H1 (cell line): Measurements from ENCODE around the gene ZNF618. TPM values are rescaled to one million over a fixed set of nuclear protein-coding genes. Genes with fewer than 3 reads are reported as not detected.

ENCODE experiments used
- CTCF ChIA-PET: fragments of 300-600 bp; sonication (Branson Sonifier 250); formaldehyde crosslinking; loops from one replicate; lab custom pipeline; 2021; ENCODE audit not compliant: partially characterized antibody; lab: Charles Lee
- POLR2A ChIA-PET: fragments of 300-600 bp; sonication (Branson Sonifier 250); formaldehyde crosslinking; loops from one replicate; lab custom pipeline; 2021; ENCODE audit warnings: inconsistent platforms; ENCODE audit not compliant: partially characterized antibody; lab: Charles Lee
- DNase-seq, 2 experiments: peaks; one replicate each; pipeline versions ENCODE4 v3.0.0 to v3.0.0-alpha.2; 2010 to 2022; ENCODE audit warnings: low spot score in 2 of 2, low read depth in 1 of 2, mixed read lengths in 1 of 2
- FAIRE-seq: peaks from 2 replicates; lab custom pipeline; 2011; peaks lifted over from hg19 to GRCh38; lab: Jason Lieb, UNC
- H2AFZ ChIP-seq: 2 replicates; pipeline ENCODE4 v1.8.1; 2012; ENCODE audit warnings: low read length, inconsistent platforms
- H2AK5ac ChIP-seq: 2 replicates; pipeline ENCODE4 v1.6.1; 2013; ENCODE audit warnings: low read depth, low read length
- H2BK120ac ChIP-seq: replicated peaks from 2 replicates; pipeline ENCODE3; 2013; ENCODE audit warnings: low read depth, low read length, inconsistent platforms
- H2BK12ac ChIP-seq: 2 replicates; pipeline ENCODE4 v1.6.1; 2013; ENCODE audit warnings: low read depth, low read length
- H2BK15ac ChIP-seq: 2 replicates; pipeline ENCODE4 v1.6.1; 2013; ENCODE audit warnings: low read length
- H2BK20ac ChIP-seq: 2 replicates; pipeline ENCODE4 v1.6.1; 2013; ENCODE audit warnings: low read length
- H2BK5ac ChIP-seq: 2 replicates; pipeline ENCODE4 v1.6.1; 2013; ENCODE audit warnings: low read depth, low read length
- H3K14ac ChIP-seq: 2 replicates; pipeline ENCODE4 v1.6.1; 2013; ENCODE audit warnings: inconsistent platforms; ENCODE audit not compliant: insufficient read length
- H3K18ac ChIP-seq: 2 replicates; pipeline ENCODE4 v1.6.1; 2013; ENCODE audit warnings: low read length; ENCODE audit errors: extremely low read depth
- H3K23ac ChIP-seq: 2 replicates; pipeline ENCODE4 v1.6.1; 2013; ENCODE audit warnings: inconsistent platforms; ENCODE audit not compliant: insufficient read length
- H3K23me2 ChIP-seq: 2 replicates; pipeline ENCODE4 v1.6.1; 2013; ENCODE audit warnings: low read depth, low read length
- H3K27ac ChIP-seq: 2 replicates; pipeline ENCODE4 v1.6.1; 2011; ENCODE audit warnings: low read depth, low read length, inconsistent platforms
- H3K27me3 ChIP-seq, 4 experiments: replicated peaks in 1 of 4; 1 replicate in 1 of 4; 2 replicates in 3 of 4; pipeline versions ENCODE4 v1.6.1 to v1.8.1; 2011 to 2013; ENCODE audit warnings: low read length in 3 of 4, mild to moderate bottlenecking in 3 of 4, inconsistent platforms in 2 of 4, mixed read lengths in 2 of 4, moderate library complexity in 1 of 4; ENCODE audit not compliant: control insufficient read depth in 3 of 4, insufficient read depth in 3 of 4; ENCODE audit errors: extremely low read depth in 1 of 4
- H3K36me3 ChIP-seq, 4 experiments: 2 replicates each; pipeline versions ENCODE4 v1.6.1 to v1.8.1; 2011 to 2013; ENCODE audit warnings: mild to moderate bottlenecking in 4 of 4, low read length in 3 of 4, moderate library complexity in 2 of 4, control low read depth in 1 of 4, inconsistent platforms in 1 of 4; ENCODE audit not compliant: insufficient read depth in 4 of 4, control insufficient read depth in 2 of 4
- H3K4ac ChIP-seq: replicated peaks from 2 replicates; pipeline ENCODE3; 2013; ENCODE audit warnings: low read length, low read depth, mixed read lengths, inconsistent platforms; ENCODE audit not compliant: insufficient read length
- H3K4me1 ChIP-seq, 4 experiments: replicated peaks in 1 of 4; 1 replicate in 1 of 4; 2 replicates in 3 of 4; pipeline versions ENCODE4 v1.6.1 to v1.8.1; 2011 to 2013; ENCODE audit warnings: low read length in 3 of 4, inconsistent platforms in 2 of 4, mixed read lengths in 1 of 4; ENCODE audit not compliant: insufficient read depth in 4 of 4, control insufficient read depth in 3 of 4
- H3K4me2 ChIP-seq, 2 experiments: 2 replicates each; pipeline versions ENCODE4 v1.6.1 to v1.8.1; 2011 to 2013; ENCODE audit warnings: low read depth in 2 of 2, low read length in 2 of 2, control low read depth in 1 of 2, inconsistent platforms in 1 of 2, mild to moderate bottlenecking in 1 of 2; ENCODE audit not compliant: insufficient read depth in 1 of 2
- H3K4me3 ChIP-seq, 4 experiments: fragments of 200-600, 300-600 bp in 1 of 4; sonication (generic), shearing (Covaris generic), sonication (Bioruptor Twin) in 1 of 4; 2 replicates each; pipeline versions ENCODE4 v1.5.1 to v1.8.1; 2011 to 2016; ENCODE audit warnings: low read length in 4 of 4, low read depth in 3 of 4, control low read depth in 2 of 4, inconsistent platforms in 2 of 4, mild to moderate bottlenecking in 2 of 4, mixed read lengths in 1 of 4, moderate library complexity in 1 of 4; ENCODE audit not compliant: insufficient read depth in 2 of 4; ENCODE audit errors: extremely low read depth in 1 of 4
- H3K56ac ChIP-seq: replicated peaks from 2 replicates; pipeline ENCODE3; 2013; ENCODE audit warnings: low read depth, mild to moderate bottlenecking, mixed read lengths, low read length, inconsistent platforms; ENCODE audit not compliant: insufficient read length
- H3K79me1 ChIP-seq: 2 replicates; pipeline ENCODE4 v1.6.1; 2013; ENCODE audit warnings: low read depth, low read length, control low read depth
- H3K79me2 ChIP-seq, 2 experiments: 2 replicates each; pipeline versions ENCODE4 v1.6.1 to v1.8.1; 2012 to 2013; ENCODE audit warnings: low read length in 2 of 2, mild to moderate bottlenecking in 2 of 2, inconsistent platforms in 1 of 2; ENCODE audit not compliant: insufficient read depth in 2 of 2, control insufficient read depth in 1 of 2
- H3K9ac ChIP-seq, 4 experiments: replicated peaks in 1 of 4; 1 replicate in 1 of 4; 2 replicates in 3 of 4; pipeline versions ENCODE4 v1.6.1 to v1.8.1; 2011 to 2013; ENCODE audit warnings: low read depth in 3 of 4, low read length in 3 of 4, control low read depth in 2 of 4, mild to moderate bottlenecking in 2 of 4, moderate library complexity in 2 of 4, inconsistent platforms in 1 of 4; ENCODE audit errors: extremely low read depth in 1 of 4
- H3K9me3 ChIP-seq, 2 experiments: 2 replicates each; pipeline versions ENCODE4 v1.6.1 to v1.8.1; 2012 to 2013; ENCODE audit warnings: mild to moderate bottlenecking in 2 of 2, moderate library complexity in 2 of 2, control low read depth in 1 of 2, inconsistent platforms in 1 of 2, low read depth in 1 of 2, low read length in 1 of 2, mixed read lengths in 1 of 2; ENCODE audit not compliant: insufficient read depth in 2 of 2
- H4K20me1 ChIP-seq, 2 experiments: replicated peaks in 1 of 2; 2 replicates each; pipeline versions ENCODE3 to v1.8.1; 2011 to 2013; ENCODE audit warnings: inconsistent platforms in 2 of 2, low read length in 2 of 2, mild to moderate bottlenecking in 1 of 2; ENCODE audit not compliant: insufficient read depth in 2 of 2, control insufficient read depth in 1 of 2
- H4K5ac ChIP-seq: 2 replicates; pipeline ENCODE4 v1.6.1; 2013; ENCODE audit warnings: low read length, low read depth, mixed read lengths, inconsistent platforms; ENCODE audit not compliant: insufficient read length
- H4K8ac ChIP-seq: 2 replicates; pipeline ENCODE4 v1.8.0; 2013; ENCODE audit warnings: mild to moderate bottlenecking, moderate library complexity, low read length, inconsistent platforms; ENCODE audit not compliant: insufficient read depth; ENCODE audit errors: extremely low read depth
- H4K91ac ChIP-seq: replicated peaks from 2 replicates; pipeline ENCODE3; 2013; ENCODE audit warnings: low read length, mixed read lengths, inconsistent platforms; ENCODE audit not compliant: insufficient read length
- RAD21 ChIP-seq, 2 experiments: IDR thresholded peaks in 1 of 2; conservative IDR thresholded peaks in 1 of 2; 2 replicates each; pipeline ENCODE4 v1.6.1; 2011; ENCODE audit warnings: low read depth in 2 of 2, low read length in 2 of 2, improper control_type of control experiment in 1 of 2, inconsistent platforms in 1 of 2, mild to moderate bottlenecking in 1 of 2, moderate library complexity in 1 of 2
- SRF ChIP-seq: IDR thresholded peaks from 2 replicates; pipeline ENCODE4 v1.6.1; 2011; ENCODE audit warnings: mild to moderate bottlenecking, low read depth, low read length, moderate library complexity
- WGBS, 2 experiments: shearing (Covaris generic) in 1 of 2; methylation state at CpG; one replicate each; pipeline versions ENCODE4 v1.1.6 to v1.1.7; 2013 to 2015; ENCODE audit warnings: low lambda C conversion rate in 2 of 2, mixed read lengths in 2 of 2, inconsistent platforms in 1 of 2, low coverage in 1 of 2, missing lambda C conversion rate in 1 of 2; ENCODE audit not compliant: insufficient replicate concordance in 2 of 2, insufficient coverage in 1 of 2, insufficient read length in 1 of 2; ENCODE audit errors: extremely low coverage in 1 of 2, missing lambda C conversion rate in 1 of 2; 5-methylcytosine and 5-hydroxymethylcytosine counted together
- polyA plus RNA-seq, 7 experiments: library from polyadenylated mRNA; depleted of rRNA in 3 of 7; stranded (reverse) in 5 of 7; unstranded in 2 of 7; fragments of >200 nt in 5 of 7; fragments of 200-250 nt in 2 of 7; gene quantifications; 1 replicate in 5 of 7; 2 replicates in 1 of 7; 4 replicates in 1 of 7; pipeline versions ENCODE4 v1.2.1 to v1.2.3, GENCODE V29; 2011 to 2013; ENCODE audit warnings: missing spikeins in 2 of 7, mixed read lengths in 2 of 7
- total RNA-seq: library from RNA; stranded (reverse); fragmentation: NEBNext Ultra II Directional; extraction: Animal tissue kit (Norgen Biotek cat#: 25700); gene quantifications from 2 replicates; pipeline ENCODE4 v1.2.1, GENCODE V29; 2021

The ZNF618 gene
- total and polyA plus RNA-seq, 2 of the 8 experiments (the other 6 are each of a cell fraction or from before 2014, with no cell fraction given) = 9.6 to 28.5 TPM

- H3K36me3 ChIP-seq = no peaks in the 10 kb centered on the region
- WGBS, 2 experiments = 88% methylated on average over 5 of the region's 5 CpGs; no CpG with 5 or more reads in 1 of the 2 experiments
- no peak overlapping the region for H3K4me2 ChIP-seq
- H3K18ac ChIP-seq = no peak overlapping the region
- H3K4me1 ChIP-seq = peaks cover 0 to 4% (median 3%) of the 10 kb centered on the region in 4 experiments; a peak in 5 of 7 replicates
- H4K8ac ChIP-seq = no peak overlapping the region
- H3K4me3 ChIP-seq = no peak overlapping the region
- TF ChIP-seq RAD21 (IDR thresholded peaks at IDR 0.05 in 1 of 2, conservative IDR thresholded peaks at IDR 0.05 in 1 of 2; ENCODE audit: low read depth in 2 of 2, low read length in 2 of 2) (no peak), SRF (no peak)
- TF ChIP-seq, all 59 proteins: peak for 0
- CTCF ChIA-PET = no interaction called here
- no peak overlapping the region for H3K23ac ChIP-seq
- peaks cover 11% of the 10 kb centered on the region for H3K79me1 ChIP-seq
- no peak overlapping the region for H2BK120ac ChIP-seq
- POLR2A ChIA-PET = no interaction called here
- H3K56ac ChIP-seq = no peak overlapping the region
- H2AFZ ChIP-seq = no peak overlapping the region
- peaks cover 3 to 55% of the 10 kb centered on the region in 2 experiments; a peak in 3 of 4 replicates for H3K79me2 ChIP-seq
- no peak overlapping the region for H2BK20ac ChIP-seq
- H2AK5ac ChIP-seq = no peak overlapping the region
- H3K14ac ChIP-seq = no peak overlapping the region
- peak overlapping the region; percentile 38; the same call in 1 of the 2 replicates for H2BK5ac ChIP-seq
- H4K20me1 ChIP-seq = peaks cover 2 to 11% of the 10 kb centered on the region in 2 experiments
- FAIRE-seq = no peak
- no peak overlapping the region for H3K27ac ChIP-seq
- no peak overlapping the region for H3K4ac ChIP-seq
- peak overlapping the region; percentile 52; the same call in 1 of the 2 replicates for H2BK12ac ChIP-seq
- no peaks in the 10 kb centered on the region; the same call in 1 of the 2 replicates for H3K23me2 ChIP-seq
- H3K27me3 ChIP-seq = no peaks in the 10 kb centered on the region
- DNase-seq = peak in 1 of 2 experiments; percentile 19
- H3K9me3 ChIP-seq = peaks cover 0 to 2% of the 10 kb centered on the region in 2 experiments; a peak in 2 of 4 replicates
- no peak overlapping the region for H4K5ac ChIP-seq
- no peak overlapping the region; the same call in 1 of the 2 replicates for H2BK15ac ChIP-seq
- no peak overlapping the region for H4K91ac ChIP-seq
- no peak overlapping the region for H3K9ac ChIP-seq
Observed at GRCh38 chr9:113931140-113931539, 55.0 kb downstream of the ZNF618 start.
